C4-2B (cell line): ENCODE results near the gene RNF167.

Experiments
- ZFX ChIP-seq: fragments of 450-650 bp; IDR thresholded peaks from 2 replicates; pipeline ENCODE4 v1.6.1; 2017
- TF ChIP-seq, protein P1 (sequence below): fragments of 450-650 bp; conservative IDR thresholded peaks from 2 replicates; pipeline ENCODE4 v1.5.1; 2017; ENCODE audit warnings: mild to moderate bottlenecking

DNA sequence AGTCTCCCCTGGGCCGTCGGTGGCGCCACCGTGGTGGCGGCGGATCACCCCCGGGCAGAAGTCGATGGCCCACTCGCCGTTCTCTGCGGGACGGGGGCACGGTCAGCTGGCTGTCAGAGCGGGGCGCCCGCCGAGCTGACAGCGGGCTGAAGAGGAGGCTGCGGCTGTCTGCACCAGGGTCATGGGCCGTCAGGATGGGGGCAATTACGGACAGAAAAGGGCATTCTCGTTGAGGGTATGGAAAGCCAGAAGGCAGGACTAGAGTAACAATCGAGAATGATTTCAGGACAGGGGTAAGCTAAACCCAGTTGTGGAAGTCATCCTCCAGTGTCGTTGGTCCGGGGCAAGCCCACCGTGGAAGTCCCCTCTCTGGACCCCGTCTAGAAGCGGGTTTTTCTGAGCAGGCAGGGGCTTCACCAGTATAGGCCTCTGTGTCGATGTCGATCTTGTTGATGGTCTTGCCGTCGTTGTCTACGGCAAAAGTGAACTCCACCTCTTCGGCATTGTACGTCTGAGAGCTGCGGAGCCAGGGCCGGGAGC is 38.9 kb upstream of the RNF167 start:
- TF ChIP-seq ZFX = no peak
- TF ChIP-seq, protein P1, sequence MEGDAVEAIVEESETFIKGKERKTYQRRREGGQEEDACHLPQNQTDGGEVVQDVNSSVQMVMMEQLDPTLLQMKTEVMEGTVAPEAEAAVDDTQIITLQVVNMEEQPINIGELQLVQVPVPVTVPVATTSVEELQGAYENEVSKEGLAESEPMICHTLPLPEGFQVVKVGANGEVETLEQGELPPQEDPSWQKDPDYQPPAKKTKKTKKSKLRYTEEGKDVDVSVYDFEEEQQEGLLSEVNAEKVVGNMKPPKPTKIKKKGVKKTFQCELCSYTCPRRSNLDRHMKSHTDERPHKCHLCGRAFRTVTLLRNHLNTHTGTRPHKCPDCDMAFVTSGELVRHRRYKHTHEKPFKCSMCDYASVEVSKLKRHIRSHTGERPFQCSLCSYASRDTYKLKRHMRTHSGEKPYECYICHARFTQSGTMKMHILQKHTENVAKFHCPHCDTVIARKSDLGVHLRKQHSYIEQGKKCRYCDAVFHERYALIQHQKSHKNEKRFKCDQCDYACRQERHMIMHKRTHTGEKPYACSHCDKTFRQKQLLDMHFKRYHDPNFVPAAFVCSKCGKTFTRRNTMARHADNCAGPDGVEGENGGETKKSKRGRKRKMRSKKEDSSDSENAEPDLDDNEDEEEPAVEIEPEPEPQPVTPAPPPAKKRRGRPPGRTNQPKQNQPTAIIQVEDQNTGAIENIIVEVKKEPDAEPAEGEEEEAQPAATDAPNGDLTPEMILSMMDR = no peak
